Measurements from ENCODE around the gene RHBDL1. TPM values are rescaled to one million over a fixed set of nuclear protein-coding genes. Genes with fewer than 3 reads are reported as not detected.
A peak's percentile ranks its signal among the peaks of the same experiment; 100 is the strongest.

RHBDL1 gene
- total and polyA plus RNA-seq, 9 of the 15 experiments (the other 6 are each of a cell fraction or from before 2014, with no cell fraction given): 0.03 to 5.6 (median 1.3) TPM; not detected in 1

DNA sequence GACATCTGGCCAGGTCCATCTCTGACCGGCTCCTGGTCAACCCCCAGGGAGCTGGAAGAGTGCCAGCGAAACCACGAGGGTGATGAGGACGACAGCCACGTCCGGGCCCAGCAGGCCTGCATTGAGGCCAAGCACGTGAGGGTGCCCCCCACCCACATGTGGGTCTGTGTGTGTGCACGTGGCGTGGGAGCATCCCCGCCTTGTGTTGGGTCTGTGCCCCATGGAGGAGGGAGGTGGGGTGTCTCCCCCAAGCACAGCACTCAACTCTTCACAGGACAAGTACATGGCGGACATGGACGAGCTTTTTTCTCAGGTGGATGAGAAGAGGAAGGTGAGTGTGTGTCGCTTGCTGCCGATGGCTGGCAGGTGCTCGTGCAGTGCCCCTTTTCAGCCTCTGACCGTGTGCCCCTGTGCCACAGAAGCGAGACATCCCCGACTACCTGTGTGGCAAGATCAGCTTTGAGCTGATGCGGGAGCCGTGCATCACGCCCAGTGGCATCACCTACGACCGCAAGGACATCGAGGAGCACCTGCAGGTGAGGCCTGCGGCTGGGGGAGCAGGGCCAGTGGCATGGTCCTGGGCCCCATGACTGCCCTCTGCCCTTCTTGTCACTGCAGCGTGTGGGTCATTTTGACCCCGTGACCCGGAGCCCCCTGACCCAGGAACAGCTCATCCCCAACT is 6.4 kb downstream of the RHBDL1 start (continued):
- TF ChIP-seq, protein P1, sequence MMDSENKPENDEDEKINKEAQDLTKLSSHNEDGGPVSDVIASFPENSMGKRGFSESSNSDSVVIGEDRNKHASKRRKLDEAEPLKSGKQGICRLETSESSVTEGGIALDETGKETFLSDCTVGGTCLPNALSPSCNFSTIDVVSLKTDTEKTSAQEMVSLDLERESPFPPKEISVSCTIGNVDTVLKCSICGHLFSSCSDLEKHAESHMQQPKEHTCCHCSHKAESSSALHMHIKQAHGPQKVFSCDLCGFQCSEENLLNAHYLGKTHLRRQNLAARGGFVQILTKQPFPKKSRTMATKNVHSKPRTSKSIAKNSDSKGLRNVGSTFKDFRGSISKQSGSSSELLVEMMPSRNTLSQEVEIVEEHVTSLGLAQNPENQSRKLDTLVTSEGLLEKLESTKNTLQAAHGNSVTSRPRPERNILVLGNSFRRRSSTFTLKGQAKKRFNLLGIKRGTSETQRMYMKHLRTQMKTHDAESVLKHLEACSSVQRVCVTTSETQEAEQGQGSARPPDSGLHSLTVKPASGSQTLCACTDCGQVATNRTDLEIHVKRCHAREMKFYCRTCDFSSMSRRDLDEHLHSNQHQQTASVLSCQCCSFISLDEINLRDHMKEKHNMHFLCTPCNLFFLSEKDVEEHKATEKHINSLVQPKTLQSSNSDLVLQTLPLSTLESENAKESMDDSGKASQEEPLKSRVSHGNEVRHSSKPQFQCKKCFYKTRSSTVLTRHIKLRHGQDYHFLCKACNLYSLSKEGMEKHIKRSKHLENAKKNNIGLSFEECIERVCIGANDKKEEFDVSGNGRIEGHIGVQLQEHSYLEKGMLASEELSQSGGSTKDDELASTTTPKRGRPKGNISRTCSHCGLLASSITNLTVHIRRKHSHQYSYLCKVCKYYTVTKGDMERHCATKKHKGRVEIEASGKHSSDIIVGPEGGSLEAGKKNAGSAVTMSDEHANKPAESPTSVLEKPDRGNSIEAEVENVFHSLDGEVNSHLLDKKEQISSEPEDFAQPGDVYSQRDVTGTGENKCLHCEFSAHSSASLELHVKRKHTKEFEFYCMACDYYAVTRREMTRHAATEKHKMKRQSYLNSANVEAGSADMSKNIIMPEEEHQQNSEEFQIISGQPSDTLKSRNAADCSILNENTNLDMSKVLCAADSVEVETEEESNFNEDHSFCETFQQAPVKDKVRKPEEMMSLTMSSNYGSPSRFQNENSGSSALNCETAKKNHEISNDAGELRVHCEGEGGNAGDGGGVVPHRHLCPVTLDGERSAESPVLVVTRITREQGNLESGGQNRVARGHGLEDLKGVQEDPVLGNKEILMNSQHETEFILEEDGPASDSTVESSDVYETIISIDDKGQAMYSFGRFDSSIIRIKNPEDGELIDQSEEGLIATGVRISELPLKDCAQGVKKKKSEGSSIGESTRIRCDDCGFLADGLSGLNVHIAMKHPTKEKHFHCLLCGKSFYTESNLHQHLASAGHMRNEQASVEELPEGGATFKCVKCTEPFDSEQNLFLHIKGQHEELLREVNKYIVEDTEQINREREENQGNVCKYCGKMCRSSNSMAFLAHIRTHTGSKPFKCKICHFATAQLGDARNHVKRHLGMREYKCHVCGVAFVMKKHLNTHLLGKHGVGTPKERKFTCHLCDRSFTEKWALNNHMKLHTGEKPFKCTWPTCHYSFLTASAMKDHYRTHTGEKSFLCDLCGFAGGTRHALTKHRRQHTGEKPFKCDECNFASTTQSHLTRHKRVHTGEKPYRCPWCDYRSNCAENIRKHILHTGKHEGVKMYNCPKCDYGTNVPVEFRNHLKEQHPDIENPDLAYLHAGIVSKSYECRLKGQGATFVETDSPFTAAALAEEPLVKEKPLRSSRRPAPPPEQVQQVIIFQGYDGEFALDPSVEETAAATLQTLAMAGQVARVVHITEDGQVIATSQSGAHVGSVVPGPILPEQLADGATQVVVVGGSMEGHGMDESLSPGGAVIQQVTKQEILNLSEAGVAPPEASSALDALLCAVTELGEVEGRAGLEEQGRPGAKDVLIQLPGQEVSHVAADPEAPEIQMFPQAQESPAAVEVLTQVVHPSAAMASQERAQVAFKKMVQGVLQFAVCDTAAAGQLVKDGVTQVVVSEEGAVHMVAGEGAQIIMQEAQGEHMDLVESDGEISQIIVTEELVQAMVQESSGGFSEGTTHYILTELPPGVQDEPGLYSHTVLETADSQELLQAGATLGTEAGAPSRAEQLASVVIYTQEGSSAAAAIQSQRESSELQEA (IDR thresholded peaks at IDR 0.05; ENCODE audit: low read depth): no peak
- TF ChIP-seq SIN3B (IDR thresholded peaks at IDR 0.05; ENCODE audit: low read depth) (no peak), RB1 (IDR thresholded peaks at IDR 0.05; ENCODE audit: low read depth) (0 out of 2 replicates have a peak, but pooled peaks have one; percentile 14), NUFIP1 (IDR thresholded peaks at IDR 0.05; ENCODE audit: partially characterized antibody) (no peak), GABPA (tag; conservative IDR thresholded peaks at IDR 0.05; ENCODE audit: low read depth) (no peak), ZBED1 (IDR thresholded peaks at IDR 0.05) (no peak), SAP30 (IDR thresholded peaks at IDR 0.05; ENCODE audit: borderline replicate concordance, insufficient read depth, low read depth, low read length, poor library complexity, severe bottlenecking) (no peak), PRPF4 (IDR thresholded peaks at IDR 0.05; ENCODE audit: insufficient read depth, low read depth, low read length, poor library complexity, severe bottlenecking) (no peak), SMC3 (conservative IDR thresholded peaks at IDR 0.05; ENCODE audit: insufficient read depth, low read depth, low read length) (no peak), ZNF311 (CRISPR knock-in tag; IDR thresholded peaks at IDR 0.05) (no peak), ZNF589 (CRISPR knock-in tag; IDR thresholded peaks at IDR 0.05; ENCODE audit: low read depth) (no peak), ZNF830 (CRISPR knock-in tag; IDR thresholded peaks at IDR 0.05) (no peak), ZNF134 (CRISPR knock-in tag; conservative IDR thresholded peaks at IDR 0.05) (no peak), KDM2B (CRISPR knock-in tag; IDR thresholded peaks at IDR 0.05) (no peak), MTA2 (IDR thresholded peaks at IDR 0.05; ENCODE audit: low read depth) (no peak), ZC3H8 (IDR thresholded peaks at IDR 0.05) (no peak), ESRRB (CRISPR knock-in tag; IDR thresholded peaks at IDR 0.05; ENCODE audit: borderline replicate concordance) (no peak), RNF2 (IDR thresholded peaks at IDR 0.05) (peak; percentile 65; the same call in 1 of the 2 replicates)
- TF ChIP-seq, protein P2, sequence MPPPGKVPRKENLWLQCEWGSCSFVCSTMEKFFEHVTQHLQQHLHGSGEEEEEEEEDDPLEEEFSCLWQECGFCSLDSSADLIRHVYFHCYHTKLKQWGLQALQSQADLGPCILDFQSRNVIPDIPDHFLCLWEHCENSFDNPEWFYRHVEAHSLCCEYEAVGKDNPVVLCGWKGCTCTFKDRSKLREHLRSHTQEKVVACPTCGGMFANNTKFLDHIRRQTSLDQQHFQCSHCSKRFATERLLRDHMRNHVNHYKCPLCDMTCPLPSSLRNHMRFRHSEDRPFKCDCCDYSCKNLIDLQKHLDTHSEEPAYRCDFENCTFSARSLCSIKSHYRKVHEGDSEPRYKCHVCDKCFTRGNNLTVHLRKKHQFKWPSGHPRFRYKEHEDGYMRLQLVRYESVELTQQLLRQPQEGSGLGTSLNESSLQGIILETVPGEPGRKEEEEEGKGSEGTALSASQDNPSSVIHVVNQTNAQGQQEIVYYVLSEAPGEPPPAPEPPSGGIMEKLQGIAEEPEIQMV (tag; conservative IDR thresholded peaks at IDR 0.05; ENCODE audit: low read depth): no peak
- TF ChIP-seq, protein P3, sequence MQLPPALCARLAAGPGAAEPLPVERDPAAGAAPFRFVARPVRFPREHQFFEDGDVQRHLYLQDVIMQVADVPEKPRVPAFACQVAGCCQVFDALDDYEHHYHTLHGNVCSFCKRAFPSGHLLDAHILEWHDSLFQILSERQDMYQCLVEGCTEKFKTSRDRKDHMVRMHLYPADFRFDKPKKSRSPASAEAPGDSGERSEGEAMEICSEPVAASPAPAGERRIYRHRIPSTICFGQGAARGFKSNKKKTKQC (CRISPR knock-in tag; IDR thresholded peaks at IDR 0.05): 0 out of 2 replicates have a peak, but pooled peaks have one; percentile 56

All from K562 (cell line).